Panc1 (cell line): ENCODE measurements around the gene KIF23.

Experiments used
- CTCF ChIP-seq: fragments of 450-650 bp; IDR thresholded peaks from 2 replicates; pipeline ENCODE4 v1.5.1; 2017; ENCODE audit warnings: mild to moderate bottlenecking
- POLR2AphosphoS5 ChIP-seq: IDR thresholded peaks from 2 replicates; pipeline ENCODE4 v1.6.1; 2012; ENCODE audit warnings: mild to moderate bottlenecking, low read depth, low read length, moderate library complexity
- REST ChIP-seq, 2 experiments: IDR thresholded peaks; 2 replicates each; pipeline ENCODE4 v1.6.1; 2011 to 2012; ENCODE audit warnings: low read depth in 2 of 2, control low read depth in 1 of 2, low read length in 1 of 2, mild to moderate bottlenecking in 1 of 2, moderate library complexity in 1 of 2; ENCODE audit not compliant: insufficient read depth in 1 of 2
- SIN3A ChIP-seq: IDR thresholded peaks from 2 replicates; pipeline ENCODE4 v1.6.1; 2012; ENCODE audit warnings: low read depth, mild to moderate bottlenecking, low read length, moderate library complexity, borderline replicate concordance; ENCODE audit not compliant: insufficient read depth
- TCF7L2 ChIP-seq: IDR thresholded peaks from 2 replicates; pipeline ENCODE4 v1.6.1; 2011; ENCODE audit warnings: mild to moderate bottlenecking, low read depth, low read length, inconsistent platforms

- TF ChIP-seq CTCF: no peak
- no peak for TF ChIP-seq REST (IDR thresholded peaks at IDR 0.05; ENCODE audit: insufficient read depth in 1 of 2, low read depth in 2 of 2, low read length in 1 of 2)
- TF ChIP-seq TCF7L2: no peak
- TF ChIP-seq POLR2AphosphoS5: no peak
- no peak for TF ChIP-seq SIN3A
Observed at GRCh38 chr15:69398491-69398891, 15.7 kb upstream of the KIF23 start.
